ENCODE results near the gene OVAAL.

The OVAAL gene

DNA sequence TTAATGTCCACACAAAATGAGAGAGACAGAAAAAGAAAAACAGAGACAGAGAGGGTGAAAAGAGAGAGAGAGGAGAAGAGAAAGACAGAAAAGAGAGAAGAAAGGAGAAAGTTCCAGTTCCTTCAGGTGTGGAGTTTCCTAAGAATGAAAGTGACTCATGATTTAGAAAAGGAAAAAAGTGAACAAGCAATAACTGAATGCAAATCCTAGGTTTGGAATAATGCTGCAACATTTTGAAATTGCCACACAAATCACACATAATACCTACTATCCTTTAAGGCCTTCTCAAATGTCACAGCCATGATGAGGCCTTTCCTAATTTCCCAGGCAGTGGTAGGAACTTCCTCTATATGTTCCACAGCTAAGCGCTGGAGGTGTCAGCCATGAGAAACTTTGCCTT is 41.6 kb downstream of the OVAAL start:
- Histone ChIP-seq H3K27ac (replicated peaks) (no peak overlapping the region), H3K4me3 (replicated peaks; ENCODE audit: insufficient read depth, low read length) (no peak overlapping the region), H3K27me3 (ENCODE audit: insufficient read depth, poor library complexity, severe bottlenecking) (no peaks in the 10 kb centered on the region)
- DNase-seq (ENCODE audit: low read depth in 1 of 2, low spot score in 1 of 2), result no peak
- no peak for TF ChIP-seq SPI1 (IDR thresholded peaks at IDR 0.05; ENCODE audit: borderline replicate concordance, low read depth)
- no peak for TF ChIP-seq POLR2AphosphoS5 (IDR thresholded peaks at IDR 0.05; ENCODE audit: low read depth)
- TF ChIP-seq, protein P1, sequence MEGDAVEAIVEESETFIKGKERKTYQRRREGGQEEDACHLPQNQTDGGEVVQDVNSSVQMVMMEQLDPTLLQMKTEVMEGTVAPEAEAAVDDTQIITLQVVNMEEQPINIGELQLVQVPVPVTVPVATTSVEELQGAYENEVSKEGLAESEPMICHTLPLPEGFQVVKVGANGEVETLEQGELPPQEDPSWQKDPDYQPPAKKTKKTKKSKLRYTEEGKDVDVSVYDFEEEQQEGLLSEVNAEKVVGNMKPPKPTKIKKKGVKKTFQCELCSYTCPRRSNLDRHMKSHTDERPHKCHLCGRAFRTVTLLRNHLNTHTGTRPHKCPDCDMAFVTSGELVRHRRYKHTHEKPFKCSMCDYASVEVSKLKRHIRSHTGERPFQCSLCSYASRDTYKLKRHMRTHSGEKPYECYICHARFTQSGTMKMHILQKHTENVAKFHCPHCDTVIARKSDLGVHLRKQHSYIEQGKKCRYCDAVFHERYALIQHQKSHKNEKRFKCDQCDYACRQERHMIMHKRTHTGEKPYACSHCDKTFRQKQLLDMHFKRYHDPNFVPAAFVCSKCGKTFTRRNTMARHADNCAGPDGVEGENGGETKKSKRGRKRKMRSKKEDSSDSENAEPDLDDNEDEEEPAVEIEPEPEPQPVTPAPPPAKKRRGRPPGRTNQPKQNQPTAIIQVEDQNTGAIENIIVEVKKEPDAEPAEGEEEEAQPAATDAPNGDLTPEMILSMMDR (IDR thresholded peaks at IDR 0.05; ENCODE audit: insufficient read depth, low read length), result no peak
- no peak for TF ChIP-seq GABPA (IDR thresholded peaks at IDR 0.05; ENCODE audit: low read depth)
- TF ChIP-seq, protein P2, sequence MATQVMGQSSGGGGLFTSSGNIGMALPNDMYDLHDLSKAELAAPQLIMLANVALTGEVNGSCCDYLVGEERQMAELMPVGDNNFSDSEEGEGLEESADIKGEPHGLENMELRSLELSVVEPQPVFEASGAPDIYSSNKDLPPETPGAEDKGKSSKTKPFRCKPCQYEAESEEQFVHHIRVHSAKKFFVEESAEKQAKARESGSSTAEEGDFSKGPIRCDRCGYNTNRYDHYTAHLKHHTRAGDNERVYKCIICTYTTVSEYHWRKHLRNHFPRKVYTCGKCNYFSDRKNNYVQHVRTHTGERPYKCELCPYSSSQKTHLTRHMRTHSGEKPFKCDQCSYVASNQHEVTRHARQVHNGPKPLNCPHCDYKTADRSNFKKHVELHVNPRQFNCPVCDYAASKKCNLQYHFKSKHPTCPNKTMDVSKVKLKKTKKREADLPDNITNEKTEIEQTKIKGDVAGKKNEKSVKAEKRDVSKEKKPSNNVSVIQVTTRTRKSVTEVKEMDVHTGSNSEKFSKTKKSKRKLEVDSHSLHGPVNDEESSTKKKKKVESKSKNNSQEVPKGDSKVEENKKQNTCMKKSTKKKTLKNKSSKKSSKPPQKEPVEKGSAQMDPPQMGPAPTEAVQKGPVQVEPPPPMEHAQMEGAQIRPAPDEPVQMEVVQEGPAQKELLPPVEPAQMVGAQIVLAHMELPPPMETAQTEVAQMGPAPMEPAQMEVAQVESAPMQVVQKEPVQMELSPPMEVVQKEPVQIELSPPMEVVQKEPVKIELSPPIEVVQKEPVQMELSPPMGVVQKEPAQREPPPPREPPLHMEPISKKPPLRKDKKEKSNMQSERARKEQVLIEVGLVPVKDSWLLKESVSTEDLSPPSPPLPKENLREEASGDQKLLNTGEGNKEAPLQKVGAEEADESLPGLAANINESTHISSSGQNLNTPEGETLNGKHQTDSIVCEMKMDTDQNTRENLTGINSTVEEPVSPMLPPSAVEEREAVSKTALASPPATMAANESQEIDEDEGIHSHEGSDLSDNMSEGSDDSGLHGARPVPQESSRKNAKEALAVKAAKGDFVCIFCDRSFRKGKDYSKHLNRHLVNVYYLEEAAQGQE (IDR thresholded peaks at IDR 0.05; ENCODE audit: insufficient replicate concordance, low read depth), result no peak

DNA sequence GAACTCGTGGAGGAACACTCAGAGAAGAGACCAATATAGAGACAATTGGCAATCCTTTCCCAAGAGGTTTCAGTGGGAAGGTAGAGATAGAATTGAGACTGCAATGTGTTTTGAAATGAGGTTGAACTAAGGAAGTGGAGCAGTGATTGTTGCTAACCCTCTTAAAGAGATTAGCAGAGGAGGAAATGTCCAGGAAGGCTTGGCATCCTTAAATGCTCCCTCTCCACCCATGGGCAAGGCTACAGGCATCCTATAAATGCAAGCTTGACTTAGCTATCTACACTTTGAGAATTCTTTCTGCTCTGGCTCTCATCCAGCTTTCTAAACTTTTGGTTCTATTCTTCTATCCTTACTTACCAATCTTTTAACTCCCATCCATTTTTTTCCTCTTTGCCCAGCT is 42.7 kb downstream of the OVAAL start:
- no peak for DNase-seq (ENCODE audit: low read depth in 1 of 2, low spot score in 1 of 2)
- H3K4me3 ChIP-seq (replicated peaks; ENCODE audit: insufficient read depth, low read length), result no peak overlapping the region
- H3K27me3 ChIP-seq (ENCODE audit: insufficient read depth, poor library complexity, severe bottlenecking), result no peaks in the 10 kb centered on the region
- TF ChIP-seq, protein P2 (IDR thresholded peaks at IDR 0.05; ENCODE audit: insufficient replicate concordance, low read depth), result no peak
- TF ChIP-seq GABPA (IDR thresholded peaks at IDR 0.05; ENCODE audit: low read depth) (no peak), POLR2AphosphoS5 (IDR thresholded peaks at IDR 0.05; ENCODE audit: low read depth) (no peak), SPI1 (IDR thresholded peaks at IDR 0.05; ENCODE audit: borderline replicate concordance, low read depth) (no peak)
- TF ChIP-seq, protein P1 (IDR thresholded peaks at IDR 0.05; ENCODE audit: insufficient read depth, low read length), result no peak
- no peak overlapping the region for H3K27ac ChIP-seq (replicated peaks)

DNA sequence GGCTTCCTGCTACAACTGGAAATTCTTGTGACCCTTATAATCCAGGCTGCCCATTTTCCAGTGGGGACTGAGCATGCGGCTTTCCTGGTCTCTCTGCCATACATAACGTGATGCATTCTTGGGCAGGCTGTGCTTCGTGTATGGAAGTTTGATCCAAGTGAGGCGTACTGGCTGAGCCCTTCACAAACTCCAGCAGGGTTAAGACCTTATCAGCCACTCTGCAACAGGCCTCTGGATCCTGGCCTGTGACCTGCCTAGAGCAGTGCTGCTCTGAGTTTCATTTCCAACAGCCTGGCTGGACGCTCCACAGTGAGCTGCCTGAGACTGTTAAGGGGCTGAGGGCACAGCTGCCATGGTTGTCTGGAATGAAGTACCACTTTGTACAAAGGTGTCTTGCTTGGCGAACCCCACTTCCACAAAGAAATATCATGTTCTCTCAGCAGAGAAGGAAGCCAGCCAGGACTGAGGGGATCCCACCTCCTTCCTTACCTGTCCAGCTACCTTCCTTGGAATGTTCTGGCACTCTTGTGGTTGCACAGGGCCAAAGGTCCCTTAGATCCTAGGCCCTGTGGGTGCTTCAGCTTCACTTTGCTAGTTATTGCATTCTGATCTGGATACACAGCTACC is 44.6 kb downstream of the OVAAL start:
- Histone ChIP-seq H3K27me3 (ENCODE audit: insufficient read depth, poor library complexity, severe bottlenecking) (no peaks in the 10 kb centered on the region), H3K4me3 (replicated peaks; ENCODE audit: insufficient read depth, low read length) (no peak overlapping the region), H3K27ac (replicated peaks) (no peak overlapping the region)
- TF ChIP-seq GABPA (IDR thresholded peaks at IDR 0.05; ENCODE audit: low read depth) (no peak), POLR2AphosphoS5 (IDR thresholded peaks at IDR 0.05; ENCODE audit: low read depth) (no peak)
- TF ChIP-seq, protein P1 (IDR thresholded peaks at IDR 0.05; ENCODE audit: insufficient read depth, low read length), result no peak
- TF ChIP-seq, protein P2 (IDR thresholded peaks at IDR 0.05; ENCODE audit: insufficient replicate concordance, low read depth), result no peak
- DNase-seq (ENCODE audit: low read depth in 1 of 2, low spot score in 1 of 2), result no peak
